BE2C (cell line): ENCODE measurements around the gene MCM9.
A peak's percentile ranks its signal among the peaks of the same experiment; 100 is the strongest.

Source experiments
- DNase-seq: peaks from one replicate; pipeline ENCODE4 v3.0.0-alpha.2; 2020
- H3K27me3 ChIP-seq: fragments of 250-450 bp; sonication (Bioruptor Pico); 2 replicates; pipeline ENCODE4 v1.5.1; 2020; ENCODE audit warnings: mild to moderate bottlenecking
- H3K36me3 ChIP-seq: fragments of 250-450 bp; sonication (Bioruptor Pico); 2 replicates; pipeline ENCODE4 v1.5.1; 2020; ENCODE audit warnings: mild to moderate bottlenecking
- H3K4me1 ChIP-seq: fragments of 250-450 bp; sonication (Bioruptor Pico); 2 replicates; pipeline ENCODE4 v1.5.1; 2020
- H3K4me3 ChIP-seq: 2 replicates; pipeline ENCODE4 v1.5.1; 2011; ENCODE audit warnings: low read depth, low read length
- H3K9me3 ChIP-seq: fragments of 250-450 bp; sonication (Bioruptor Pico); 2 replicates; pipeline ENCODE4 v1.5.1; 2020
- CTCF ChIP-seq: IDR thresholded peaks from 2 replicates; pipeline ENCODE4 v1.5.1; 2012; ENCODE audit warnings: mild to moderate bottlenecking, low read depth, low read length

MCM9 gene

GRCh38 chr6:118895261-118895560 lies 39.7 kb downstream of the MCM9 start:
- no peak for DNase-seq

GRCh38 chr6:118894425-118895260 lies 40.3 kb downstream of the MCM9 start:
- peaks cover 6% of the 10 kb centered on the region for H3K36me3 ChIP-seq
- TF ChIP-seq CTCF: no peak
- H3K4me3 ChIP-seq: peak overlapping the region; percentile 97
- H3K4me1 ChIP-seq: peaks cover 2% of the 10 kb centered on the region; the same call in 1 of the 2 replicates
- H3K9me3 ChIP-seq: no peaks in the 10 kb centered on the region
- H3K27me3 ChIP-seq: no peaks in the 10 kb centered on the region
- peak; percentile 65 for DNase-seq

More at GRCh38 chr6:118895261-118895560, 39.7 kb downstream of the MCM9 start:
- Histone ChIP-seq H3K27me3 (no peaks in the 10 kb centered on the region), H3K4me3 (peak overlapping the region; percentile 97), H3K9me3 (no peaks in the 10 kb centered on the region), H3K36me3 (peaks cover 6% of the 10 kb centered on the region), H3K4me1 (peaks cover 3% of the 10 kb centered on the region)
- TF ChIP-seq CTCF: no peak

- Histone ChIP-seq H3K9me3 (no peaks in the 10 kb centered on the region), H3K4me1 (peaks cover 5% of the 10 kb centered on the region), H3K36me3 (peaks cover 6% of the 10 kb centered on the region), H3K27me3 (no peaks in the 10 kb centered on the region), H3K4me3 (peak within 1 kb of the TSS; percentile 97)
- peak; percentile 97 for DNase-seq
- TF ChIP-seq CTCF: peak; percentile 61
Observed at GRCh38 chr6:118893807-118894424, 41.0 kb downstream of the MCM9 start, which contains the start of gene ASF1A. Gene ASF1A, plus strand, starts transcription at chr6:118894152. Its CDS starts 262 bp downstream, at chr6:118894414.

- Histone ChIP-seq H3K4me1 (peaks cover 7% of the 10 kb centered on the region), H3K4me3 (peak overlapping the region; percentile 97), H3K9me3 (no peaks in the 10 kb centered on the region), H3K27me3 (no peaks in the 10 kb centered on the region), H3K36me3 (no peaks in the 10 kb centered on the region)
- no peak for DNase-seq
- TF ChIP-seq CTCF: no peak
Observed at GRCh38 chr6:118893064-118893806, 41.7 kb downstream of the MCM9 start.

GRCh38 chr6:118892355-118892991 lies 42.5 kb downstream of the MCM9 start:
- DNase-seq: no peak
- peaks cover 7% of the 10 kb centered on the region for H3K4me1 ChIP-seq
- H3K36me3 ChIP-seq: no peaks in the 10 kb centered on the region
- no peak overlapping the region for H3K4me3 ChIP-seq
- no peak for TF ChIP-seq CTCF
- H3K27me3 ChIP-seq: no peaks in the 10 kb centered on the region
- H3K9me3 ChIP-seq: no peaks in the 10 kb centered on the region
